HG03025 (cell line): ENCODE data around the gene DCC.
"Not testable (repeated sequence)": the region's sequence is repeated elsewhere in the genome, so short reads cannot be mapped to it uniquely, and the experiment has no call there.

ENCODE experiments used
- ATAC-seq: cut with Tn5 transposase; IDR thresholded peaks from one replicate; pipeline ENCODE4 v1.9.1; 2021; ENCODE audit warnings: mild to moderate bottlenecking, moderate library complexity; ENCODE audit not compliant: unreplicated experiment, low FRiP score

Gene DCC

GRCh38 chr18:52348209-52348608 lies 8.2 kb downstream of the DCC start:
- no peak for ATAC-seq

DNA sequence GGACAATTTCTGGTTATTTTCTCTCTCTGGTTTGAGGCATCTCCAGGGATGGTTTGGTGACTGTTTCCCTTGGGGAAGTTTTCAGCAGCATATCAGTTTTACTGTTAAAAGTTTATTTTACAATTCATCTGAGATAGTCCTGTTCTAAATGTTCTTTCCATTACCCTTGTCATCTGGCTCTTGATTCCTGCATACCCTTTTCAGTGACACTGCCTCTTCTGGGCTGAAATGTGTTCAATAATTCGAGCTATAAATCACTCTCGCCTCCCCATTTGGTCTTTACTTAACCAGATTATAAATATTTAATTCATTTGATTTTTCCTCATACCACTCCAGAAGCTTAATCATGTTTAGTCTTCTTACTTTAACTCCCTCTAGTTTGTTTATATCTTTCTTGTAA lies 9.5 kb downstream of the DCC start:
- no peak for ATAC-seq

GRCh38 chr18:52352920-52353319 lies 12.9 kb downstream of the DCC start:
- ATAC-seq, result no peak

GRCh38 chr18:52353589-52353988 lies 13.6 kb downstream of the DCC start:
- ATAC-seq, result no peak

DNA sequence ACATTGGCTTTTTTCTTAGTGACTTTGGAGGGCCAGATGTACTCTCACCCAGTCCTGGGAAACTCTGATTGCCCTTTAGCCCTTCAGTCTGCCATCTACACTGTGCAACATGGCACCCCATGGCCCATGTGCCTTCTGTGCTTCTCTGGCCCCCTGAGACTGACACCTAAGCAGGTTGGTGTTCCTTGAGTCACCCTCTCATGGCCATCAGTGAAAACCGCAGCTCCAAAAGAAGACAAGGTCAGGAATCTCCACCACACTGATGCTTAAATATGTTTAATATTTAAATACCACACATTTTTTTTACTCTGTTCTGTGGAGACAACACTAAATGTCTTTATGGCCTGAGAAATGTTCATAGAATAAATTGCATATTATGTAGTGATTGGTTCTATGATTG lies 23.9 kb downstream of the DCC start:
- ATAC-seq, result no peak

DNA sequence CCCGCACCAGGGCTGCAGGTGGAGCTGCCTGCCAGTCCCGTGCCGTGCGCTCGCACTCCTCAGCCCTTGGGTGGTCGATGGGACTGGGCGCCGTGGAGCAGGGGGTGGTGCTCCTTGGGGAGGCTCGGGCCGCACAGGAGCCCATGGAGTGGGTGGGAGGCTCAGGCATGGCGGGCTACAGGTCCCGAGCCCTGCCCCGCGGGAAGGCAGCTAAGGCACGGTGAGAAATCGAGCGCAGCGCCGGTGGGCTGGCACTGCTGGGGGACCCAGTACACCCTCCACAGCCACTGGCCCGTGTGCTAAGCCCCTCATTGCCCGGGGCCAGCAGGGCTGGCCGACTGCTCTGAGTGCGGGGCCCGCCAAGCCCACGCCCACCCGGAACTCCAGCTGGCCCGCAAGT lies 26.9 kb downstream of the DCC start:
- not testable (repeated sequence) for ATAC-seq

GRCh38 chr18:52367953-52368742 lies 28.2 kb downstream of the DCC start:
- ATAC-seq, result no peak

GRCh38 chr18:52370841-52371240 lies 30.8 kb downstream of the DCC start:
- ATAC-seq, result no peak

- ATAC-seq, result no peak
Measured at GRCh38 chr18:52376104-52376503, 36.1 kb downstream of the DCC start.

- ATAC-seq, result no peak
Measured at GRCh38 chr18:52377094-52377493, 37.1 kb downstream of the DCC start.

DNA sequence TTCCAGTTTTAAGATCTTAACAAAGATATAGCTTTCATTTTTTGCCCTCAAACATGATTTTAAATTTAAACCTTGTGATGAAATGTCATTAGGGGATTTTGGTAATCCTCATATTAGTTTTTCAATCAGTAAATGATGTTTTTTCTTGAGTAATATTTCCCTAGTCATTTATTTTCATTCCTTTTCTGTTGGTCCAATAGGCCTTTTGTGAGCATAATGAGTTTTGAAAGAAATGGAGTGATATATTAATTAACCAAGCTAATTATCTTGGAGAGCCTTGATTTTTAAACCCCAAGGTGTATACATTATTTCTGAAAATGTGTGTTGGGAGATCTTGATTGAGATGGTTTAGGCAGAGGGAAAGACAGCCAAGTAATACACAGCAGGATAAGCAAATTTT lies 46.3 kb downstream of the DCC start:
- ATAC-seq, result no peak

DNA sequence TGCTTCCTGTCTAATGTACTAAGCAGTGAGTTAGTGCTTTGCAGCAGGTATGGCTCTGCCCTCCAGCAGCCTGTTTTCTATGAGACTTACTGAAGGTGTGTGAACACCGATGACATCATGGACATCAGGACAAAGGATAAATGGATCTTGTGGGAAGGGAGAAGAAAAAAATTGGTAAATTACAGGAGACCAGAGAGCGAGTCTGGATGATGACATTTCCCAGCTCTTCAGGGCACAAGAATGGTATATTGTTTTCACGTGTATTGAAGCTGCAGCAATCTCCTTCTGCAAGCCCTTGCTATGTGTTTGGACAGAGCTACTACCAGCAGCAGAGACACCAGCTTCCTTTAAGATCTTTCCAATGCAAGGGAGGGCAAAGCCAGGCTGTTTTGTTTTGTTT lies 47.2 kb downstream of the DCC start:
- no peak for ATAC-seq

DNA sequence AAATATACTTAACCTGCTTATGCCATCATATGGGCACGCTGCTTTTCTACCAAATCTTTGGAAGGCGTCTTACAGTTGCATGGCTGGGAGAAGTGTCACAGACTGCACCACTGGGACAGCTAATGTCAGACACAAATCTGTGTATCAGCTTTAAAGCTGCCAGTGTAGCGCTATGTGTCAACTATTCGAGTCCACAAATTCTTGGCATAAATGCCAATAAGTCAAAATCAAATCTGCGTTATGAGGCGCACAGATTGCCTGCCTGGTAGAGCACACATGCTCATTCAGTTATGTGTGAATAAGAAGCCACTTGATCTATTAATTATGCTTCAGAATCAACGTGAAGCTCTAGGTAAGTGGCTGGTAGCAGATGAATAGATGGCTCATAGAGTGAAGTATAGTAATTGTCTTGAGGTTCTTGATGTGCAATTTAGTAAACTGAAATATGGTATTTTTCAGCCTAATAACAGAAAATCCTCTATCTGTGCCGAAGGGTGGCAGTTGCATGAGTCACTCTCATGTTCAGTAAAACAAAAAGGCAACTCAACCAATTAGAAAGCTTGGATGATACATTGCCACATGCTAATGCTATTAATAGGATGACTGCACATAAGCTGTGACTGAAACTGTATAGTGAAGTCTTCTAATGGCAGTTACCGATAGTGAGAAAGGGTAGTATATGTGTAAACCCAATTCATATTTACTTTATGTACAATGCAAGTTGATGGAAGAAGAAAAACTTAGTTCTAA lies 52.0 kb downstream of the DCC start:
- peak; percentile 33 for ATAC-seq

DNA sequence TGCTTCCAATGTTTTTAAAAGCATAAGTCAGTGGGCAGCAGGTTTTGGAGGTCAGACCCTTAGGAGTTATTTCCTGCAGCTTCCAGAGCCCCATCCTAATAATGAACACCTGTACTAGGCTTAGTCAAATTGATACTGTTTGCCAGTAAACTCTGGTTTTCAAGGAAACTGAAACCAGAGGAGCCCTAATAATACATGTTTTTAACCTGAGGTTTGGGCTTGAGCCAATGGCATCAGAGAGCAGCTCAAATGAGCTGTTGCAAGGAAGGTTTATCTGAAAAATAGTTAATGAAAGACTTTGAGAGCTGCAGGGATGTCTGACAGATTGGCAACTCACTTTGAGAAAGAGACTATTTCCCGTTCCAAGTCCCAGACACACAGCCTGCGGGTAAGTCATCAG lies 54.6 kb downstream of the DCC start:
- ATAC-seq, result no peak

DNA sequence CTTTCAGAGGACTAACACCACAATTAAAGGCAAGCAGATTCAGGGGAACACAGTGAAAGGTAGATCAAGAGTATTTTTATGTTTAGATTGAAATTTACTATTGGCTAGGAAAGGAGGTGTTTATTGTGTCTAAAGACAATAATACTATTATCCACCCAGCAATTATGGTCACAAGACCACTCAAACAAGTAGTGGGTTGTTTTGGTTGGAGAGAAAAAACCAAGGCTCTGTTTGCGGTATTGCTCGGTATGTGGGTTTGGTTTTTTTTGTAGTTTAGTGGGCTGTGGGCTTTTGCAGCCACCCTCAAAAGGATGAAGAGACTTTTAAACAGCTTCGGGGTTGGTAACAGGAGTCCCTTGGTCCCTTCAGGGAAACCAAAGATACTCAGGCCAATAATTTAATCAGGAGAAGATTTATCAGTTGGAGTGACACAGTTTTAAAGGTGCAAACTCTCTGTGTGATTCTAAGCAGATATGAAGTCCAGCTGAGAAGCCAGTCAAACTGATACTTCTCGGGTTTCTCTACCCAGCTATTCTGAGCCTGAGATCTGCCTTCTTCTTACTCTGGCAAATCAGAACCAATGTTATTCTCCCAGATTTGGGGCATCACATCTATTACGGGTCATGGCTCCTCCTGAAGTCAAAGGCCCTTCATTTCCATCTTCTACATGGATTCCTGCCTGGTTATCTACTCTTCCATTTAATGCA lies 55.3 kb downstream of the DCC start:
- peak; percentile 62 for ATAC-seq

- no peak for ATAC-seq
Measured at GRCh38 chr18:52401236-52401635, 61.2 kb downstream of the DCC start.

DNA sequence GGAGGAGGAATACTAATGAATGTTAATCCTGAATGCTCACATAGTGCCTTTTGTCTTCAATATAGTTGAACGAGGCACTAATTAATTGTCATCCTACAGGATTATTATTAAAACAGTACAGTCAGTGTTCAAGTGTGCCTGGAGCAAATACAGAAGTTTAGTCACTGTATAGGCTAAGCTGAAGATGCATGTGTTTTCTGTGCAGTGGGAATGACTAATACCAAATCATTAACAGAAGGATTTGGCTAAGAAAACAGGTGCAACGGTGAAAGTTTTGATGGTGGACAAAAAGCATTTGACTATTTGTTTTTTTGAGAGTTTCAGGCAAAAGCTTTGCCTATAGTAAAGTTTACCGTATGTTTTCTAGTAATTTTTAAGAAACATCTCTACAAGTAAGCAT lies 62.8 kb downstream of the DCC start:
- ATAC-seq, result no peak

DNA sequence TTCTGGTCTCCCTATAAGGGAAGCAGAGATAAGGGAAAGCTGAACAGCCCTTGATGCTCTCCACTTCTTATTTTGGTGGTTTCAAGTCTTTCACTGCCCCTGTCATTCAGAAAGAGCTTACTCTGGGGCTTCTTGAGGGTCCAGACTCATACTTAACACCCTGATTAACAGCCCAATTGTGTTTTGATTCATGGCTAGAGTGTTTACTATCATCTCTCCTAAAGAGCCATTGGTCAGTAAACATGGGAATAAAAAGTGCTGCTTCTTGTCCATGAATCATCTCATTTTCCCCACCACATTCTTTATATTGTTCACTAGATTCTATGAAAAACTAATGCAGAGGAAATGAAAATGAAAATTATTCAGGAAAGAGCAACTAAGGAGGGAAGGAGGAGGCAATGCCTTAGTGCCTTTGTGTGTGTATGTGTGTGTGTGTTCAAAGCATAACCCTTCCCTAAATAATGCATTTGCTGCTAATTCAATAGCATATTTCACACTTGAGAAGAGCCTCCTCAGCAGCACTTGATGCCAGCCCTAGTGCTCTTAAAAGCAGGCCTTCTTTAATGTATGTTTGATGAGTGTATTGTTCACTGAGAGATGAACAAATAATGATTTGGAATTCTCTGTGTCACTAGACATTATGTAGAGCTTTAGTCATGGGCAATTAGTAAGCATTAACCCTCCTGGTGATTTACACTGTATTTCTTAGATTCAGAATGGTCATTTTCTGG lies 63.5 kb downstream of the DCC start:
- ATAC-seq, result no peak

- no peak for ATAC-seq
Measured at GRCh38 chr18:52408800-52409302, 68.9 kb downstream of the DCC start.

GRCh38 chr18:52409727-52410126 lies 69.7 kb downstream of the DCC start:
- peak; percentile 90 for ATAC-seq

- ATAC-seq, result no peak
Measured at GRCh38 chr18:52415131-52415530, 75.1 kb downstream of the DCC start.
